CD1c-positive myeloid dendritic cell (primary cell): ENCODE data around the gene PSAPL1.

ENCODE experiments used
- DNase-seq: peaks from one replicate; pipeline ENCODE4 v3.0.0-alpha.2; 2016; ENCODE audit errors: extremely low spot score

Gene PSAPL1

GRCh38 chr4:7430965-7431695, 3.6 kb downstream of the PSAPL1 start:
- no peak for DNase-seq

DNA sequence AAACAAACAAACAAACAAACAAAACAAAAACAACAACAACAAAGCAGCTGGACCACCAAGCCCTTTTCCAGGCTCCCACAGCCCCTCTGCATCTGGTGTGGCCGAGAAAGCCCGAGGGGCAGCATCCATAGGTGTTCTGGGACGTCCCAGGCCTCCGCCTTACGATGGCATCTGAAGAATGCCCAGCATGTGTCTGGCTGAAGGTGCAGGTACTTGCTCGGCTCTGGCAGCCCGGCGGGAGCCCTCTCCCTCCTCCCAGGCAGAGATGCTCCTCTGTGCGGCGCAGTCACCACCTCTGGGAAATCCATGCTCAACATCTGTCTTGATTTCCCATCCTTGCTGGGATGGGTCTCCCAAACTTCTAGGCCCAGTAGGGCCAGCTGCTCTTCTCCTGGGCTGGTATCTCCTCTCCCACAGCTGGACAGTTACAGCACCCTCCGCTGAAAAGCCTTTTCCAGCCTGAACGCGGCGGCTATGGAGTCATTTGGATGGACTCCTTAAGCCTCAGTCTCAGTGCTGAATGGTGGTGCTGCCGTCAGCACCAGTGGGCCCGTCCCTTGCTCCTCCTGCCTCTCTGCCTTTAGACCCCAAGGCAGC, 4.3 kb downstream of the PSAPL1 start:
- DNase-seq, result no peak

GRCh38 chr4:7429601-7430078, 5.1 kb downstream of the PSAPL1 start:
- no peak for DNase-seq

DNA sequence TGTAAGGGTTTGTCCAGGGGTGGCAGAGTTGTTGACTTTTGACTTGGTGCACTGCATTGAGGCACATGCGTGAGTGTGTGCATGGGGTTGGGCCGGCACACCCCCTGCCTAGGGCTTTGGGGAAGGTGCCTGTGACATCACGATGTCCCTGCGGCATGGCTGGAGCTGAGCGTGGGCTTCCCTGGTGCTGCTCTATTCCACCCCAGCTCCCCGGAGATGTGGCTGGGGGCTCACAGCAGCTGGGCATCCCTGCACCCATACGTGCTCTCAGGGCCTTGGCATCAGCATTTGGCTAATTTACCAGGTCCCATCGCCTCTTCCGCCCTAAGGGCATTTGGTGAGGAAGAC, 5.7 kb downstream of the PSAPL1 start:
- DNase-seq, result no peak

GRCh38 chr4:7428261-7429068, 6.3 kb downstream of the PSAPL1 start:
- DNase-seq, result no peak

DNA sequence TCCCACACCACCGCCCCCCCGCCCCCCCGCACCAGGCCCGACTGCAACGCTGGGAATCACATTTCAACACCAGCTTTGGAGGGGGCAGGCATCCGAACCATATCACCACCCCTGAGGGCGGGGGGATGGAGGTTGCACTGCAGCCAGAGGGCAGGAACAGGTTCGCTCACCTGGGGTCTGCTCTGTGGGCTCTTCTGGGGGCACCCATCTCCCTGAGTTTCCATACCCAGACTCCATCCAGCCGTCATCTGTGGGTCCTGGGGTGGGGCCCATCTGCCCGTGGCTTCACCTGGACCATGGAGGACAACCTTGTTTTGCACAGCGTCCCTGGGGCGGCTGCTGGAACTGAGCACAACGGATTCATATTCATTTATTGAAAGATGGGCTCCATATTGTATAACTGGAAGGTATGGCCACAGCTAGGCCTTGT, 6.9 kb downstream of the PSAPL1 start:
- no peak for DNase-seq

DNA sequence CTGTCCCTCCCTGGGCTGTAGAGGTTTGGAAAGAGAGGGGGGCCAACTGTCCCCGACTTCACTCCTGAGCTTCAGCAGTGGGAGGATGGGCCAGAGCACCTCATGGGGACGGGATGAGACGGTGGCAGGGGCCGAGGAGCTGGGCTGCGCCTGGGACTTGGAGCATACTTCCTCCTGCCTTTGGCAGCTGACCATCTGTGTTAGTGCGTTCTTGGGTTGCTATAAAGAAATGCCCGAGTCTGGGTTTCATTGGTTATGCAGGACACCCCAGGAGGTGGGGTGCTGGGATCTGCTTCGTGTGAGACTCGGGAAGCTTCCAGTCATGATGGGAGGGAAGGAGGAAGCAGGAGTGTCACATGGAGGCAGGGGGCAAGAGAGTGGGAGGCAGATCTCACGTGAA, 7.4 kb downstream of the PSAPL1 start:
- no peak for DNase-seq

GRCh38 chr4:7426525-7427171, 8.1 kb downstream of the PSAPL1 start:
- DNase-seq, result no peak

DNA sequence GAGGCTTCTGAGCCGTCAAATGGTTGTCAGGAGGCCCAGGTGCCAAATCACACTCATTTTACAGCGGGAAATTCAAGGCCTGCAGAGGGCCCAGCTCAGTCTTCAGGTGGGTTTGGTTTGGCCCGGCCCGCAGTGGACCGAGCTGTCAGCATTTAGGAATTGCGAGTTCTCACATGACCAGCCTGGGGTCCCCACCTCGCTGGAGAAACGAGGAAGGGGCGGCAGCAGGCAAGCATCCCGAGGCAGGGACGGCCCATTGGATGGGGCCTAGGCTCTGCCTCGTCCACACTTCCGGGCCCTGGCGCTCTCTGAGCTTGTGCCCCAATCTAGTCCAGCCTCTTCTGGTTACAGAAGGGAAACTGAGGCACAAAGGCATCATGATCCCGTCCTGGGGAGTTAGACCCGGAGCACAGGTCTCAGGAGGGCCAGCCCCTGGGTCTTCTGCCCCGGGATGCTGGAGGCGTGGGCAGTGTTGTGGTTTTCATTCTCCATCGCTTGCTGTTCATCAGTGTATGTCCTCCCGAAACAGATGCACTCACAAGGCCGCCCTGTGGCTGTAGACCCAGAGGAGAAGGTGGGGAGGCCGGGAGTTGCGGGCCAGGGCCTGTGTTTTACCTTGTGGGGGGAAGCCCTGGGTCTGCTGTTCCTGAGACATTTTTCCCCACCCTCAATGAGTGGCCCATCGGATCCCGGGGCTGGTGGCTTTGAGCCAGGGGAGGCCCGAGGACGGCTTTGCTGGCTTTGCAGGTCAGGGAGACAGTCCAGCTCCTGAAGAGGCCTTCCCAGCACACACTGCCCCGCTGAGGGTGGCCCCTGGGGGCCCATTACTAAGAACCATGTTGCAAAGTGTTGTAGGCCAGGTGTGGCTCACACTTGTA, 8.9 kb downstream of the PSAPL1 start:
- no peak for DNase-seq

GRCh38 chr4:7425124-7425523, 9.6 kb downstream of the PSAPL1 start:
- no peak for DNase-seq

GRCh38 chr4:7424553-7425111, 10.1 kb downstream of the PSAPL1 start:
- DNase-seq, result no peak

GRCh38 chr4:7423801-7424552, 10.8 kb downstream of the PSAPL1 start:
- DNase-seq, result no peak

- no peak for DNase-seq
These were observed 11.3 kb downstream of the PSAPL1 start for GRCh38 chr4:7423391-7423790.

DNA sequence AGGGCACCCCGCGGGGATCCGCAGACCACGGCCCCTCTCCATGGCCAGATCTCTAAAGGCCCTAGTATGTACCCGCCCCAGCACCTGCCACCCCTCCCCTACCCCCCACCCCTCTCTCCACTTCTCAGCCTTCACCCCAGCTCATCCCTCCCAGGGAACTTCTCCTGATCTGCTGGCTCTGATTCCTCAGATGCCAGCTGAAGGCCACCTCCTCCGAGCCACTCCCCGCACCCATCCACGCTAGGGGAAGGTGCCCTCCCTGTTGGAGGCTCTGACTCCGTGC, 11.9 kb downstream of the PSAPL1 start:
- DNase-seq, result no peak

DNA sequence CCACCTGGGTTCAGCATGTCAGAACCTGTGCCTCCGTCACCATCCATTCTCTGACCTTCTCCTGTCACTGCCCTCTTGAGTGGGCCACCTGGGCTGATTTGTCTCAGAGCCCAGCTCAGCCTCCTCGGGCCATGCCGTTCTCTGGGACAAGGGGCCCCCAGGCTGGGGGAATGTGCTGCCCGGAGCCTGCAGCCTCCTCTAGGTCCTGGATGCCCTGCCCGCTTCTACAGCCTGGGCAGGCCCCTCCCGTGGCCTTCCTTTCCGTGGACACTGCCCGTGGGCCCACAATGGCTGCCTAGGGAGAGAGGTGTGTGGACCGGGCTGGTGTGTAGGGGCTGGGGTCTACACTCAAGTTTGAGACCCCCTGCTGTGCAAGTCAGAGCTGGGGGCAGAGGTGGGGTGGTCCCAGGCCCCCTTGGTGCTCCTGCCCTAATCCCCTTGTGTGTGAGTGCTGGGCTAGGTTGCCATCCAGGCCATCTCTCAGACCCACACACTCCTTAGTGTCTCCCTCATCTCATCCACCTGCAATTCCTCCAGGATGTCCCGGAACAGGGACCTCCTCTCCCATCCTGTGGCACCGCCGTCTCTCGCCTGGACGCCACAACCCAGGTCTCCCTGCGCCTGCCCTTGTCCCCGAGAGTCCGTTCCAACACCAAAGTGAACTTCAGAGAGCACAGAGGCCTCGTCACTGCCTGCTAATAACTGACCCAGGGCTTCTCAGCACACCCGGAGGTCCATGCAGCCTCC, 12.4 kb downstream of the PSAPL1 start:
- no peak for DNase-seq

- no peak for DNase-seq
These were observed 13.2 kb downstream of the PSAPL1 start for GRCh38 chr4:7421356-7422150.

DNA sequence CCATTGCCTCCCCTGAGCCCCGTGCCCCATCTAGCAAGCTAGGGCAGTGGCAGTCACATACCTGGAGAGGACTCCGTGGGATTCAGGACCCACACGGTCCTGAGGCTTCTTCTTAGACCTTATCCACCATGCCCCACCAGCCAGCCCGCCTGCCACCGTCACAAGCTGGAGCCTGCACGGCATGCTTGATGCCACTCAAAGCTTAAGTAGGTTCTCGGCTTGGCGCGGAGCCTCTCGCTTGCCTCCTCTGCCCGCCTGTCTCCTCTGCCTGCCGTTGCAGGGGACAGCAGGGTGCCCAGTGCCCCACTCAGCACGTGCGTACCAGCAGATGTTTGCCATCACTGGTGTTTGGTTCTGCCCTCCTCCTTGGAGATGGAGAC, 14.1 kb downstream of the PSAPL1 start:
- DNase-seq, result no peak

- no peak for DNase-seq
These were observed 14.6 kb downstream of the PSAPL1 start for GRCh38 chr4:7419961-7420660.
